ENCODE data around the gene PAQR5.

Gene PAQR5

DNA sequence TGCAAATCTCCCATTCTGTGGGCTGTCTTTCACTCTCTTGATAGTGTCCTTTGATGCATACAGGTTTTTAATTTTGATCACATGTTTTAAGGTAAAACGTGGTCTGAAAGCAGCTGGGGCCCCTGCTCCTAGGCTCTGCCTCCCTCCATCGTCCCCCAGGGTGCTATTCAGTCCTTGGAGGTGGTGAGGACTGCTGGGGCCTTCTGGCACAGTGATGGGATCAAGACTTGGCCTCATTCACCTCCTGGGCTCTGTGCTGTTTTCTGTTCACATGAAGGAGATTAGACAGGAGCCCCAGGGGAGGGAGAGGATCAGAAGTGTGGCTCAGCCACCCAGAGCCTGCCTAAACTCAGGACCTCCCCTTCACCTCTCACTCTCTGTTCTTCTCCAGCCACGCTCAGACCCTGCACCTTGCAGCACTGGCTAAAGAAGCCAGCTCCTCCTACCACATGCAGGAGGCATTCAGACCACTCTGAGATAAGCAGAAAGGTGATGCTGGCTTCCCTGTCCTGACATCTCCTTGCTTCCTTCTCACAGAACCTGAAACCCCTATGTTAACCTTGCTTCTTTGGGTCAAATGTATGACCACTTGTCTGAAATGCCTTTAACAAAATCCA is 43.9 kb downstream of the PAQR5 start:
- no peak for FAIRE-seq
- no peak for DNase-seq (ENCODE audit: insufficient read length)
- TF ChIP-seq POLR2AphosphoS5 (IDR thresholded peaks at IDR 0.05; ENCODE audit: low read depth, low read length) (no peak), POLR2A (IDR thresholded peaks at IDR 0.05; ENCODE audit: low read depth, low read length) (no peak), TAF1 (IDR thresholded peaks at IDR 0.05; ENCODE audit: borderline replicate concordance, low read depth, low read length) (no peak)

DNA sequence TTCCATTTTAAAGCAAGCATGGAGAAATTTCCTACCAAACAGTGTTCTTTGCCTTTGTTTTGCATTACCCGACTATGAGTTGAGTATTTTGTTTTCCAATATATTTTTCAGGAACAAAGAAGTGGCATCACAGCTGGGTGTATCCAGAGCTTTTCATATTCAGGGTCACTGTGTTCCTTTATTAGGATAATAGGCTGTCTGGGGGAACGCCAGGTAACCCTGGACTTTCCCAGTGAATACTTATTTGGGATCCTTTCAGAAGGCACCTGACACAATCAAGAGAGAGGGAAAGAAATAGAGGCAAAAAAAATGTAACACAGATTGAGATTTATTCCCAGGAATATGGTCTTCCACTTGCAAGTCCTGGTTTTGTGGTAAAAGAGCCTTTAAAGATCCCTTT is 44.4 kb downstream of the PAQR5 start:
- FAIRE-seq (no peak), DNase-seq (ENCODE audit: insufficient read length) (no peak)
- TF ChIP-seq TAF1 (IDR thresholded peaks at IDR 0.05; ENCODE audit: borderline replicate concordance, low read depth, low read length): no peak
- no peak for TF ChIP-seq POLR2A (IDR thresholded peaks at IDR 0.05; ENCODE audit: low read depth, low read length)
- no peak for TF ChIP-seq POLR2AphosphoS5 (IDR thresholded peaks at IDR 0.05; ENCODE audit: low read depth, low read length)

DNA sequence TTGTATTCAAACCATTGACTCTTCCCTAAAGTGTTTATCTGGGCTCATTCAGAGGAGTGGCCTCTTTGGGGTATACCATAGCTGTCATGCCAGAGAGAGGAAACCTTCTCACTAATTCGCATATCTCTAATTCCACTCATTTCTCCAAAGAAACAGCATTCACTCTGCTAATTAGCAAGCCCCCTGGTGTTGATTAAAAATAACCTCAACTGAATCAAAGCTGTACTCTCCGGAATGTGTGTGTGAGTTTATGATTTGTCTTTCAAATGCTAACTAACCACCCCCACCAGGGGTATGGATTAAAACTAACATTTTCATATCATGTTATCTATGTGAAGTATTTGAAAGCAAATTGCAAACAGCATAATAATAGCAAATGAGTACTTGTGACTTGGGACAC is 45.5 kb downstream of the PAQR5 start:
- FAIRE-seq (no peak), DNase-seq (ENCODE audit: insufficient read length) (no peak)
- TF ChIP-seq TAF1 (IDR thresholded peaks at IDR 0.05; ENCODE audit: borderline replicate concordance, low read depth, low read length) (no peak), POLR2AphosphoS5 (IDR thresholded peaks at IDR 0.05; ENCODE audit: low read depth, low read length) (no peak), POLR2A (IDR thresholded peaks at IDR 0.05; ENCODE audit: low read depth, low read length) (no peak)

DNA sequence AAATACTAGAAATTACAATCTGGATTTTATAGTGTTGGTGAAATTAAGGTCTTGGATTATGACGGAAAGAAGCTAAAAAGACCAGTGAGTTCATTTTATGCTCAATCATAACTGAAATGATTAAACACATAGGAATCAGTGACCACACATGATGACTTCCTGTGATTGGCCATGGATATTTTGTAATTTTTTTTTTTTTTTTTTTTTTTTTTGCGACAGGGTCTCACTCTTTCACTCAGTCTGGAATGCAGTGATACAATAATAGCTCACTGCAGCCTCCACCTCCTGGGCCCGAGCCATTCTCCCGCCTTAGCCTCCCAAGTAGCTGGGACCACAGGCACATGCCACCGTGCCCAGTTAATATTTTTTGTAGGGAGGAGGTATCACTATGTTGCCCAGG is 47.4 kb downstream of the PAQR5 start:
- DNase-seq (ENCODE audit: insufficient read length) (no peak), FAIRE-seq (no peak)

GRCh38 chr15:69351333-69351732 is 52.6 kb downstream of the PAQR5 start:
- DNase-seq (ENCODE audit: insufficient read length) (no peak), FAIRE-seq (no peak)

More for the DNA sequence above, 47.4 kb downstream of the PAQR5 start:
- no peak for TF ChIP-seq POLR2A (IDR thresholded peaks at IDR 0.05; ENCODE audit: low read depth, low read length)
- TF ChIP-seq TAF1 (IDR thresholded peaks at IDR 0.05; ENCODE audit: borderline replicate concordance, low read depth, low read length): no peak
- no peak for TF ChIP-seq POLR2AphosphoS5 (IDR thresholded peaks at IDR 0.05; ENCODE audit: low read depth, low read length)

GRCh38 chr15:69351884-69352283 is 53.2 kb downstream of the PAQR5 start:
- no peak for DNase-seq (ENCODE audit: insufficient read length)
- TF ChIP-seq TAF1 (IDR thresholded peaks at IDR 0.05; ENCODE audit: borderline replicate concordance, low read depth, low read length): no peak
- TF ChIP-seq POLR2AphosphoS5 (IDR thresholded peaks at IDR 0.05; ENCODE audit: low read depth, low read length): no peak
- no peak for TF ChIP-seq POLR2A (IDR thresholded peaks at IDR 0.05; ENCODE audit: low read depth, low read length)
- FAIRE-seq: no peak

More at GRCh38 chr15:69351333-69351732, 52.6 kb downstream of the PAQR5 start:
- no peak for TF ChIP-seq POLR2A (IDR thresholded peaks at IDR 0.05; ENCODE audit: low read depth, low read length)
- TF ChIP-seq TAF1 (IDR thresholded peaks at IDR 0.05; ENCODE audit: borderline replicate concordance, low read depth, low read length): no peak
- no peak for TF ChIP-seq POLR2AphosphoS5 (IDR thresholded peaks at IDR 0.05; ENCODE audit: low read depth, low read length)

DNA sequence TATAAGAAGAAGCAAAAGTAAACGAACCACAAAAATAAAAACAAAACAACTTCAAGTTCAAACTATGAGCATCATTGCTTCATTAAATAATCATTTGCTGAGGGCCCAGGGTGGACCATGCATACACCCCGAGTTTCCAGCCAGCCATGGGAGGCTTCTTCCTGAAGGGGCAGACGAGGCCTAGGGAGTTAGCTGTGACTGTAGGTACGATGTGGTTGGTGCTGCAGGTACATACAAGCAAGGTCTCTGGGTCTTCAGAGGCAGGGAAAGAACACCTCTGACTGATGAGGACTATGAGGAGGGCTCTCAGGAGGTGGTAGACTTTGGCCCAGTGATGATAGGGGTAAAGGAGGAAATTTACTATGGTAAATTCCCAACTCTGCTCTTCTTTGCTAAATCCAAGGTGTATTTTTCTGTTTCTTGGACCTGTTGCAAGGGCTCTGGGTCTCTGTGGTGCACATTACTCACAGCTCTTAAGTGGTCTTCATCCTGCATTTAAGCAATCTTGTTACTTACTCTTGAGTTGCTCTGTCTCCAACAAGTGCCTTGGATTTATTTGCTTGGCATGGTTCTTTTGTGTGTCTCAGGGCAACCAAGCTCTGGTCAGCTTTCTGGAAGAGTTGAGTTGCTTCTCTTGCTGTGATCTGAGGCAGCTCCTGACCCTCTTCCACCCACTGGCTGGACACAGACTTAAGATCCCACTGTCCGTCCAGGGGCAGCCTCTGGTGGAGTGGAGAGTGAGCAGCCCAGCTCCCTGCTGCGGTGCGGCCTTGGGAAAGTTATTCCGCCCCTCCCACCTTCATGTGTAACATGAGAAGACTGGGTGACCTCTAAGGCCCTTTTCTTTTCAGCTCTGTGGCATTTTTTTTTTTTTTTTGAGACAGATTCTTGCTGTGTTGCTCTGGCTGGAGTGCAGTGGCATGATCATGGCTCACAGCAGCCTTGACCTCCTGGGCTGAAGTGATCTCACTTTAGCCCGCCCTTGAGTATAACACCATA is 59.4 kb downstream of the PAQR5 start:
- TF ChIP-seq TAF1 (IDR thresholded peaks at IDR 0.05; ENCODE audit: borderline replicate concordance, low read depth, low read length) (no peak), POLR2AphosphoS5 (IDR thresholded peaks at IDR 0.05; ENCODE audit: low read depth, low read length) (no peak), POLR2A (IDR thresholded peaks at IDR 0.05; ENCODE audit: low read depth, low read length) (no peak)
- no peak for DNase-seq (ENCODE audit: insufficient read length)
- FAIRE-seq: no peak

DNA sequence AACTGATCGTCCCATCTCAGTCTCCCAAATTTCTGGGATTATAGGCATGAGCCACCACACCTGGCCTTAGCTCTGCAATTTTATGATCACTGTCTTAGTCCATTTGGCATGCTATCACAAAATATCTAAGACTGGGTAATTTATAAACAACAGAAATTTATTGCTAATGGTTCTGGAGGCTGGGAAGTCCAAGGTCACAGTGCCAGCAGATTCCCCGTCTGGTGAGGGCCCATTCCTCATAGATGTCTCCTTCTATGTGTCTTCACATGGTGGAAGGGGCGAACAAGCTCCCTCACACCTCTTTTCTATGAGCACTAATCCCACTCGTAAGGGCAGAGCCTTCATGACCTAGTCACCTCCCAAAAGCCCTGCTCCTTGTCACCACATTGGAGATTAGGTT is 60.1 kb downstream of the PAQR5 start:
- no peak for DNase-seq (ENCODE audit: insufficient read length)
- TF ChIP-seq POLR2A (IDR thresholded peaks at IDR 0.05; ENCODE audit: low read depth, low read length) (no peak), TAF1 (IDR thresholded peaks at IDR 0.05; ENCODE audit: borderline replicate concordance, low read depth, low read length) (no peak), POLR2AphosphoS5 (IDR thresholded peaks at IDR 0.05; ENCODE audit: low read depth, low read length) (no peak)
- no peak for FAIRE-seq

GRCh38 chr15:69359722-69360121 is 61.0 kb downstream of the PAQR5 start:
- TF ChIP-seq POLR2AphosphoS5 (IDR thresholded peaks at IDR 0.05; ENCODE audit: low read depth, low read length): no peak
- TF ChIP-seq POLR2A (IDR thresholded peaks at IDR 0.05; ENCODE audit: low read depth, low read length): no peak
- no peak for TF ChIP-seq TAF1 (IDR thresholded peaks at IDR 0.05; ENCODE audit: borderline replicate concordance, low read depth, low read length)
- FAIRE-seq (no peak), DNase-seq (ENCODE audit: insufficient read length) (no peak)

DNA sequence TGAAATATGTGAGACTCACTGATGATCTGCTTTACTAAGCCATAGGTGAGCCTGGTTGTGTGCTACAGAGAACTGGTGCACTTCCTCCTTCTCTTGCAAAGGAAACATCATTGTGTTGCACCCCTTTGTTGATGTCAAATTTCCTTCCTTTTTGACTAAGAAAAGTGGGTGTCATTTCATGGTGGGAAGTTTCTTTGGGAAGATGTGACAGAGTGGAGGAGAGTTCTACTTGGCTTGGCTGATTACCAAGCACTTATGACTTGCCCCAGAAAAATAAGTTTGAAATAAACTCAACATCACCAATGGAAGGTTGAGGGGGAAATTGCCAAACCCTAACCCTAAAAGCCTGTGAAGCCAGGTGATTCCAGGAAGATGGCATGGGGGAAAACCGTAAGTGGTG is 61.9 kb downstream of the PAQR5 start:
- FAIRE-seq: no peak

DNA sequence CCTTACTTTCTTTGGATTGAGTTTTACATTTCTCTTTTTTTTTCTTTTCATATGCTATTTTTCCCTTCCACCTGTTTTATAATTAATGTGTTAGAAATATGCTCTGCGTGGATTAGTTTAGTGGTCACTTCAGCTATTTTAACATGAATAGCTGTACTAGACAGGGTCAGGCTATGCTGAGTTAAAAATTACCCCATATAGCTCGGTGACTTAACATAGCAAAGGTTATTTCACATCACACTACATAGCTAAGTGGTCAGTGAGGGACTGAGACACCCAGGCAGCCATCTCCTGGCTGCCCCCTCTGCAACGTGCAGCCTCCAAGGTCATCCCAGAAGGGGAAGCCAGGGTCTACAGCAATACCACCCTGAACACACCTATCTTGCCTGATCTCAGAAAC is 68.5 kb downstream of the PAQR5 start:
- FAIRE-seq: no peak
- TF ChIP-seq POLR2A (IDR thresholded peaks at IDR 0.05; ENCODE audit: low read depth, low read length): no peak
- no peak for DNase-seq (ENCODE audit: insufficient read length)

More for the DNA sequence above, 61.9 kb downstream of the PAQR5 start:
- no peak for DNase-seq (ENCODE audit: insufficient read length)
- TF ChIP-seq TAF1 (IDR thresholded peaks at IDR 0.05; ENCODE audit: borderline replicate concordance, low read depth, low read length) (no peak), POLR2A (IDR thresholded peaks at IDR 0.05; ENCODE audit: low read depth, low read length) (no peak), POLR2AphosphoS5 (IDR thresholded peaks at IDR 0.05; ENCODE audit: low read depth, low read length) (no peak)

DNA sequence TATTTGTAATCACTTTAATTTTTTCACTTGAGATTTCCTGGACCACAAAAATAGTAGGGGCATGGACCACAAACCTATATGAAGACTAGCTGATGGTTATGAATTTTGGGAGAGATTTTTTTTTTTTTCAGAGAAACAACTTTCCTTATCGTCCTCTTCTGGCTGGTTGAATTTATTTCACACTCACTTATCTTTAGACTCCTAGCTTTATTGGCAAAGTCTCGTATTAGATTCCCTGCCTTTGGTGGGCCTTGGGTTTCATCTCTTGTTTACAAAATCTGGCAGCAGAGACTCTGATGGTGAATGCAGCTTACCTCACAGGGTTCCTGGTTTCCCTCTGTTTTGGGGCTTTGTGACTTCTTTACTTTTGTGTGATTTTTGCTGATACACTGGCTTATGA is 70.9 kb downstream of the PAQR5 start:
- TF ChIP-seq TAF1 (IDR thresholded peaks at IDR 0.05; ENCODE audit: borderline replicate concordance, low read depth, low read length) (no peak), POLR2A (IDR thresholded peaks at IDR 0.05; ENCODE audit: low read depth, low read length) (no peak), POLR2AphosphoS5 (IDR thresholded peaks at IDR 0.05; ENCODE audit: low read depth, low read length) (no peak)
- FAIRE-seq: no peak
- no peak for DNase-seq (ENCODE audit: insufficient read length)
